Lung (tissue), 12 donors: Measurements from ENCODE around the gene NR5A2. TPM values are rescaled to one million over a fixed set of nuclear protein-coding genes. Genes with fewer than 3 reads are reported as not detected.
A peak's percentile ranks its signal among the peaks of the same experiment; 100 is the strongest.

Experiments used
- ATAC-seq: fragments of 200-7000 bp; cut with Tn5 transposase; one replicate; pipeline ENCODE4 v1.9.1; 2020; ENCODE audit warnings: moderate number of reproducible peaks; ENCODE audit not compliant: insufficient read depth, low FRiP score
- DNase-seq, 3 donors: peaks; one replicate each; pipeline ENCODE4 v3.0.0-alpha.2; 2013 to 2017
- H3K27ac ChIP-seq, 2 donors: one replicate each; pipeline ENCODE4 v1.5.1; 2013; ENCODE audit warnings: mild to moderate bottlenecking in 2 of 2, moderate library complexity in 2 of 2, control low read depth in 1 of 2, inconsistent platforms in 1 of 2, low read depth in 1 of 2, low read length in 1 of 2
- H3K27me3 ChIP-seq, 3 donors: one replicate each; pipeline ENCODE4 v1.5.1; 2013; ENCODE audit warnings: low read length in 2 of 3; ENCODE audit not compliant: control insufficient read depth in 3 of 3, insufficient read depth in 3 of 3
- H3K36me3 ChIP-seq, 4 donors: one replicate each; pipeline ENCODE4 v1.5.1; 2013; ENCODE audit warnings: low read length in 4 of 4, mild to moderate bottlenecking in 1 of 4, moderate library complexity in 1 of 4; ENCODE audit not compliant: control insufficient read depth in 4 of 4, insufficient read depth in 4 of 4
- H3K4me1 ChIP-seq, 5 donors: one replicate each; pipeline ENCODE4 v1.5.1; 2013; ENCODE audit warnings: low read length in 5 of 5, mild to moderate bottlenecking in 2 of 5, moderate library complexity in 1 of 5; ENCODE audit not compliant: control insufficient read depth in 5 of 5, insufficient read depth in 5 of 5
- H3K4me3 ChIP-seq: one replicate; pipeline ENCODE4 v1.5.1; 2013; ENCODE audit warnings: mild to moderate bottlenecking, control low read depth, moderate library complexity
- H3K9ac ChIP-seq, 2 donors: one replicate each; pipeline ENCODE4 v1.5.1; 2013; ENCODE audit warnings: low read length in 2 of 2, control low read depth in 1 of 2; ENCODE audit not compliant: insufficient read depth in 1 of 2
- H3K9me3 ChIP-seq, 4 donors: one replicate each; pipeline ENCODE4 v1.5.1; 2013; ENCODE audit warnings: low read length in 3 of 4, mild to moderate bottlenecking in 1 of 4, moderate library complexity in 1 of 4; ENCODE audit not compliant: control insufficient read depth in 4 of 4, insufficient read depth in 3 of 4
- CTCF ChIP-seq: IDR thresholded peaks from 2 replicates; pipeline ENCODE4 v1.5.1; 2012; ENCODE audit warnings: mild to moderate bottlenecking; ENCODE audit errors: control extremely low read depth, extremely low read depth
- WGBS, 2 donors: extraction: QIAGEN DNeasy Blood & Tissue Kit; methylation state at CpG; one replicate each; pipeline ENCODE4 v1.1.7; 2013; 5-methylcytosine and 5-hydroxymethylcytosine counted together
- polyA plus RNA-seq, 2 donors: library from polyadenylated mRNA; stranded (reverse); fragments of 200-250 nt; gene quantifications; one replicate each; pipeline ENCODE4 v1.2.1, GENCODE V29; 2013
- total RNA-seq, 2 donors: library from RNA; depleted of rRNA in 1 of 2; stranded (reverse); fragments of >200 nt in 1 of 2; gene quantifications; one replicate each; pipeline ENCODE4 v1.2.1, GENCODE V29; 2014 to 2021
- donor health status: control.
- donor health status: control.
- donor health status: Bipolar disorder and iron deficiency.
- donor health status: healthy.
- donor health status: DM: yes; HTN: yes; CAD: no.

Gene NR5A2
- total and polyA plus RNA-seq, 4 donors, result 1.2 to 8.5 (median 2.6) TPM

- H3K4me1 ChIP-seq, result peaks cover 0 to 24% (median 8%) of the 10 kb centered on the region in 5 donors
Measured at GRCh38 chr1:200040481-200041138, 13.1 kb downstream of the NR5A2 start.

GRCh38 chr1:200041337-200042118 lies 14.0 kb downstream of the NR5A2 start:
- no peak overlapping the region for H3K9ac ChIP-seq
- H3K27me3 ChIP-seq, result peaks cover 4 to 92% (median 89%) of the 10 kb centered on the region in 3 donors
- no peaks in the 10 kb centered on the region for H3K36me3 ChIP-seq
- TF ChIP-seq CTCF, result no peak
- ATAC-seq (no peak), DNase-seq (peak; percentile 8 to 33 (median 14))
- H3K4me3 ChIP-seq, result peak overlapping the region; percentile 38
- 18 to 27% methylated on average over 35 of the region's 35 CpGs for WGBS, 2 donors
- H3K4me1 ChIP-seq, result peaks cover 0 to 20% (median 8%) of the 10 kb centered on the region in 5 donors
- peak overlapping the region; percentile 11 to 24 for H3K27ac ChIP-seq
- H3K9me3 ChIP-seq, result peaks cover 0 to 6% (median 0%) of the 10 kb centered on the region in 4 donors

More at GRCh38 chr1:200040481-200041138, 13.1 kb downstream of the NR5A2 start:
- H3K9me3 ChIP-seq, result peaks cover 0 to 6% (median 0%) of the 10 kb centered on the region in 4 donors
- no peaks in the 10 kb centered on the region for H3K36me3 ChIP-seq
- WGBS, 2 donors, result 5 to 6% methylated on average over 35 of the region's 35 CpGs
- peaks cover 4 to 95% (median 91%) of the 10 kb centered on the region in 3 donors for H3K27me3 ChIP-seq
- peak overlapping the region in 1 of 2 donors; percentile 34 for H3K27ac ChIP-seq
- DNase-seq, result peak; percentile 33 to 46 (median 35)
- ATAC-seq, result no peak
- no peak for TF ChIP-seq CTCF
- H3K9ac ChIP-seq, result peak overlapping the region in 1 of 2 donors; percentile 12
- no peak overlapping the region for H3K4me3 ChIP-seq

GRCh38 chr1:200042119-200042551 lies 14.6 kb downstream of the NR5A2 start:
- peak overlapping the region; percentile 32 for H3K4me3 ChIP-seq
- no peak overlapping the region for H3K9ac ChIP-seq
- ATAC-seq (no peak), DNase-seq (peak; percentile 22 to 28 (median 26))
- peak overlapping the region; percentile 61 to 62 for H3K27ac ChIP-seq
- H3K36me3 ChIP-seq, result no peaks in the 10 kb centered on the region
- WGBS, 2 donors, result 6 to 9% methylated on average over 22 of the region's 22 CpGs
- no peak for TF ChIP-seq CTCF
- peaks cover 0 to 5% (median 0%) of the 10 kb centered on the region in 4 donors for H3K9me3 ChIP-seq
- peaks cover 4 to 88% (median 88%) of the 10 kb centered on the region in 3 donors for H3K27me3 ChIP-seq
- H3K4me1 ChIP-seq, result peaks cover 0 to 20% (median 8%) of the 10 kb centered on the region in 5 donors
